Measurements from ENCODE around the gene SLC46A1.

GRCh38 chr17:28415886-28416285 lies 9.9 kb upstream of the SLC46A1 start:
- no peak for TF ChIP-seq CTCF (conservative IDR thresholded peaks at IDR 0.05 in 1 of 2, IDR thresholded peaks at IDR 0.05 in 1 of 2; ENCODE audit: extremely low read depth in 1 of 2, insufficient read depth in 1 of 2, low read depth in 1 of 2, low read length in 2 of 2)
- no peak for TF ChIP-seq EZH2 (IDR thresholded peaks at IDR 0.05; ENCODE audit: borderline replicate concordance, low read length)
